ENCODE measurements around the gene BAIAP2.

BAIAP2 gene

DNA sequence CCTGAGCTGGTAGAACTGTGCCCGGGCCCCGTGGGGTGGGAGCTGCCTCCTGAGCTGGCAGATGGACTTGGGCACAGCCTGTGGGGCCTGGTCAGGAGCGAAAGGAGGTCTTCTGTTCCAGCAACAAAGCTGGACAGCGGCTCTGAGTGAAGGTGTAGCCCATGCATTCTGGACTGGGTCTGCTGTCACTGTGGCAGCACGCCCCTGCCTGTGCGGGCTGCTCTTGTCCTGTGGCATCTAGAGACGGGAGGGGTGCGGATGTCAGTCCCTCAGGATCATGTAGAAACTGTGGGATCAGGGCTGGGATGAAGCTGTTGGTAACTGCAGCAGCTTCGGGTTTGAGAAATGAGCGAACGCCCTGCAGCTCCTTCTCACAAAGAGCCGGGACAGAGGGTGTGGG lies 19.4 kb downstream of the BAIAP2 start:
- no peak overlapping the region for H3K27ac ChIP-seq
- TF ChIP-seq, protein P1, sequence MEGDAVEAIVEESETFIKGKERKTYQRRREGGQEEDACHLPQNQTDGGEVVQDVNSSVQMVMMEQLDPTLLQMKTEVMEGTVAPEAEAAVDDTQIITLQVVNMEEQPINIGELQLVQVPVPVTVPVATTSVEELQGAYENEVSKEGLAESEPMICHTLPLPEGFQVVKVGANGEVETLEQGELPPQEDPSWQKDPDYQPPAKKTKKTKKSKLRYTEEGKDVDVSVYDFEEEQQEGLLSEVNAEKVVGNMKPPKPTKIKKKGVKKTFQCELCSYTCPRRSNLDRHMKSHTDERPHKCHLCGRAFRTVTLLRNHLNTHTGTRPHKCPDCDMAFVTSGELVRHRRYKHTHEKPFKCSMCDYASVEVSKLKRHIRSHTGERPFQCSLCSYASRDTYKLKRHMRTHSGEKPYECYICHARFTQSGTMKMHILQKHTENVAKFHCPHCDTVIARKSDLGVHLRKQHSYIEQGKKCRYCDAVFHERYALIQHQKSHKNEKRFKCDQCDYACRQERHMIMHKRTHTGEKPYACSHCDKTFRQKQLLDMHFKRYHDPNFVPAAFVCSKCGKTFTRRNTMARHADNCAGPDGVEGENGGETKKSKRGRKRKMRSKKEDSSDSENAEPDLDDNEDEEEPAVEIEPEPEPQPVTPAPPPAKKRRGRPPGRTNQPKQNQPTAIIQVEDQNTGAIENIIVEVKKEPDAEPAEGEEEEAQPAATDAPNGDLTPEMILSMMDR (conservative IDR thresholded peaks at IDR 0.05) = no peak
- no peak for TF ChIP-seq ZFX (IDR thresholded peaks at IDR 0.05)

GRCh38 chr17:81054881-81055370 lies 20.0 kb downstream of the BAIAP2 start:
- no peak overlapping the region for H3K27ac ChIP-seq
- TF ChIP-seq, protein P1 (conservative IDR thresholded peaks at IDR 0.05) = no peak
- TF ChIP-seq ZFX (IDR thresholded peaks at IDR 0.05) = no peak

- TF ChIP-seq, protein P1 (conservative IDR thresholded peaks at IDR 0.05) = no peak
- TF ChIP-seq ZFX (IDR thresholded peaks at IDR 0.05) = no peak
- no peak overlapping the region for H3K27ac ChIP-seq
Observed at GRCh38 chr17:81056312-81056711, 21.4 kb downstream of the BAIAP2 start.

- TF ChIP-seq, protein P1 (conservative IDR thresholded peaks at IDR 0.05) = no peak
- no peak for TF ChIP-seq ZFX (IDR thresholded peaks at IDR 0.05)
- peak overlapping the region; percentile 71 for H3K27ac ChIP-seq
Observed at GRCh38 chr17:81057079-81057730, 22.3 kb downstream of the BAIAP2 start.

GRCh38 chr17:81057777-81058176 lies 22.8 kb downstream of the BAIAP2 start:
- peak overlapping the region; percentile 71 for H3K27ac ChIP-seq
- TF ChIP-seq, protein P1 (conservative IDR thresholded peaks at IDR 0.05) = no peak
- TF ChIP-seq ZFX (IDR thresholded peaks at IDR 0.05) = no peak

DNA sequence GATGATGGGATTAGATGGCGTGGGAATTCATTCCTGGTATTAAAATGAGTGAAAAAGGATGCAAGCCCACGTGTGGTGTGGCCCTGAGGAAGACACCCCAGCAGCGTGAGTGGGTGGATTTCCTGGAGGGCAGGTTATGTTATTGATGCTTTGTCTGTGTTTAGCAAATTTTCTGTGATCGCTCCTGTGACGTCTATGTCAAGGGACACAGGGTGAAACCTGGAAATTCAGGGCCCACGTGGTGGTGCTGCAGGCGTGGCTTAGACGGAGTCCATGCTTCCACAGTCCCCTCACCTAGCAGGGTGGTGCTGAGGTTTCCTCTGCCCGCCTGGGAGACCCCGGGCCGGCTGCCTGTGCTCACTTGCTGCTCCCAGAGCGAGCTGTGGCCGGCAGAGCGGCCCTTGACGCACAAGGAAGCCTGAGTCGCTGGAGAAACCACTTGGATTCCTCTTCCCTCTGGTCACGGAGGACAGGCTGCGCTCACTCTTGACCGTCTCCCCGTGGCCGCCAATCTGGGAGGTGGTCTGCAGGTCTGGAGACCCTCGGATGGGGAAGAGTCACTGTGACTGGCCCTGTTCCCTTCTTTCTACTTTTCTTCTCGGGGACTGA lies 23.4 kb downstream of the BAIAP2 start:
- peak overlapping the region; percentile 71 for H3K27ac ChIP-seq
- TF ChIP-seq ZFX (IDR thresholded peaks at IDR 0.05) = no peak
- TF ChIP-seq, protein P1 (conservative IDR thresholded peaks at IDR 0.05) = no peak

GRCh38 chr17:81059026-81059425 lies 24.1 kb downstream of the BAIAP2 start:
- TF ChIP-seq, protein P1 (conservative IDR thresholded peaks at IDR 0.05) = no peak
- no peak for TF ChIP-seq ZFX (IDR thresholded peaks at IDR 0.05)
- H3K27ac ChIP-seq = no peak overlapping the region

Measured in C4-2B (cell line).